ENCODE data around the gene PTPRN2.

The PTPRN2 gene

GRCh38 chr7:157774495-157774894, 813.1 kb downstream of the PTPRN2 start:
- Histone ChIP-seq H3K18ac (ENCODE audit: low read length) (no peak overlapping the region), H3K4me3 (ENCODE audit: low read length) (no peak overlapping the region), H3K79me2 (ENCODE audit: control insufficient read depth, insufficient read depth, low read length) (no peaks in the 10 kb centered on the region), H2BK5ac (ENCODE audit: low read length) (no peak overlapping the region), H3K56ac (ENCODE audit: low read length) (no peak overlapping the region), H4K5ac (ENCODE audit: low read length) (no peak overlapping the region), H3K79me1 (ENCODE audit: low read length) (no peaks in the 10 kb centered on the region), H3K9ac (ENCODE audit: low read length) (no peak overlapping the region), H3K27ac (ENCODE audit: low read depth, low read length) (no peak overlapping the region), H3K4me2 (ENCODE audit: low read length) (no peak overlapping the region), H4K8ac (ENCODE audit: low read depth, low read length) (no peak overlapping the region), H3K27me3 (ENCODE audit: insufficient read depth, low read length, poor library complexity) (no peaks in the 10 kb centered on the region), H2BK120ac (ENCODE audit: low read depth, low read length) (no peak overlapping the region), H3K4ac (ENCODE audit: low read depth, low read length) (no peak overlapping the region), H3K4me1 (ENCODE audit: control insufficient read depth, low read depth, low read length) (no peaks in the 10 kb centered on the region), H3K23ac (ENCODE audit: low read length) (no peak overlapping the region), H2AK5ac (ENCODE audit: low read length) (no peak overlapping the region), H2BK15ac (replicated peaks; ENCODE audit: low read depth) (no peak overlapping the region), H3K36me3 (ENCODE audit: control insufficient read depth, insufficient read depth, low read length) (no peaks in the 10 kb centered on the region)
- DNase-seq = no peak
- no CpG with 5 or more reads among the region's 11 CpGs for WGBS (ENCODE audit: extremely low coverage, insufficient coverage, low lambda C conversion rate)

- no peaks in the 10 kb centered on the region for H3K4me1 ChIP-seq (ENCODE audit: control insufficient read depth, low read depth, low read length)
- H3K27ac ChIP-seq (ENCODE audit: low read depth, low read length) = no peak overlapping the region
- H4K5ac ChIP-seq (ENCODE audit: low read length) = no peak overlapping the region
- no peak overlapping the region for H3K56ac ChIP-seq (ENCODE audit: low read length)
- no peak overlapping the region for H2BK5ac ChIP-seq (ENCODE audit: low read length)
- DNase-seq = no peak
- no peak overlapping the region for H2BK120ac ChIP-seq (ENCODE audit: low read depth, low read length)
- H3K79me2 ChIP-seq (ENCODE audit: control insufficient read depth, insufficient read depth, low read length) = no peaks in the 10 kb centered on the region
- no CpG with 5 or more reads among the region's 9 CpGs for WGBS (ENCODE audit: extremely low coverage, insufficient coverage, low lambda C conversion rate)
- H4K8ac ChIP-seq (ENCODE audit: low read depth, low read length) = no peak overlapping the region
- H3K23ac ChIP-seq (ENCODE audit: low read length) = no peak overlapping the region
- H3K36me3 ChIP-seq (ENCODE audit: control insufficient read depth, insufficient read depth, low read length) = no peaks in the 10 kb centered on the region
- H3K79me1 ChIP-seq (ENCODE audit: low read length) = no peaks in the 10 kb centered on the region
- H2BK15ac ChIP-seq (replicated peaks; ENCODE audit: low read depth) = no peak overlapping the region
- H3K18ac ChIP-seq (ENCODE audit: low read length) = no peak overlapping the region
- H3K27me3 ChIP-seq (ENCODE audit: insufficient read depth, low read length, poor library complexity) = no peaks in the 10 kb centered on the region
- no peak overlapping the region for H3K4me2 ChIP-seq (ENCODE audit: low read length)
- H3K4ac ChIP-seq (ENCODE audit: low read depth, low read length) = no peak overlapping the region
- H2AK5ac ChIP-seq (ENCODE audit: low read length) = no peak overlapping the region
- H3K4me3 ChIP-seq (ENCODE audit: low read length) = no peak overlapping the region
- H3K9ac ChIP-seq (ENCODE audit: low read length) = no peak overlapping the region
Measured at GRCh38 chr7:157773361-157773760, 814.3 kb downstream of the PTPRN2 start.

GRCh38 chr7:157772486-157773130, 815.0 kb downstream of the PTPRN2 start:
- H2BK5ac ChIP-seq (ENCODE audit: low read length) = no peak overlapping the region
- no peak for DNase-seq
- H2BK120ac ChIP-seq (ENCODE audit: low read depth, low read length) = no peak overlapping the region
- no peak overlapping the region for H3K4me2 ChIP-seq (ENCODE audit: low read length)
- no peaks in the 10 kb centered on the region for H3K79me1 ChIP-seq (ENCODE audit: low read length)
- no peaks in the 10 kb centered on the region for H3K36me3 ChIP-seq (ENCODE audit: control insufficient read depth, insufficient read depth, low read length)
- no CpG with 5 or more reads among the region's 21 CpGs for WGBS (ENCODE audit: extremely low coverage, insufficient coverage, low lambda C conversion rate)
- no peaks in the 10 kb centered on the region for H3K27me3 ChIP-seq (ENCODE audit: insufficient read depth, low read length, poor library complexity)
- no peak overlapping the region for H4K8ac ChIP-seq (ENCODE audit: low read depth, low read length)
- H3K79me2 ChIP-seq (ENCODE audit: control insufficient read depth, insufficient read depth, low read length) = no peaks in the 10 kb centered on the region
- no peak overlapping the region for H3K4me3 ChIP-seq (ENCODE audit: low read length)
- H4K5ac ChIP-seq (ENCODE audit: low read length) = no peak overlapping the region
- H3K4me1 ChIP-seq (ENCODE audit: control insufficient read depth, low read depth, low read length) = no peaks in the 10 kb centered on the region
- H3K9ac ChIP-seq (ENCODE audit: low read length) = no peak overlapping the region
- H3K4ac ChIP-seq (ENCODE audit: low read depth, low read length) = no peak overlapping the region
- H3K18ac ChIP-seq (ENCODE audit: low read length) = no peak overlapping the region
- no peak overlapping the region for H3K23ac ChIP-seq (ENCODE audit: low read length)
- H3K56ac ChIP-seq (ENCODE audit: low read length) = no peak overlapping the region
- no peak overlapping the region for H2AK5ac ChIP-seq (ENCODE audit: low read length)
- H2BK15ac ChIP-seq (replicated peaks; ENCODE audit: low read depth) = no peak overlapping the region
- H3K27ac ChIP-seq (ENCODE audit: low read depth, low read length) = no peak overlapping the region

GRCh38 chr7:157771689-157772088, 815.9 kb downstream of the PTPRN2 start:
- Histone ChIP-seq H3K27me3 (ENCODE audit: insufficient read depth, low read length, poor library complexity) (no peaks in the 10 kb centered on the region), H3K79me1 (ENCODE audit: low read length) (no peaks in the 10 kb centered on the region), H3K4me3 (ENCODE audit: low read length) (no peak overlapping the region)

GRCh38 chr7:157770716-157771320, 816.8 kb downstream of the PTPRN2 start:
- Histone ChIP-seq H2BK15ac (replicated peaks; ENCODE audit: low read depth) (no peak overlapping the region), H2AK5ac (ENCODE audit: low read length) (no peak overlapping the region), H3K27me3 (ENCODE audit: insufficient read depth, low read length, poor library complexity) (no peaks in the 10 kb centered on the region), H3K27ac (ENCODE audit: low read depth, low read length) (no peak overlapping the region), H2BK5ac (ENCODE audit: low read length) (no peak overlapping the region), H4K8ac (ENCODE audit: low read depth, low read length) (no peak overlapping the region), H3K23ac (ENCODE audit: low read length) (no peak overlapping the region), H3K79me1 (ENCODE audit: low read length) (no peaks in the 10 kb centered on the region), H3K18ac (ENCODE audit: low read length) (no peak overlapping the region), H2BK120ac (ENCODE audit: low read depth, low read length) (no peak overlapping the region), H3K56ac (ENCODE audit: low read length) (no peak overlapping the region), H3K4me2 (ENCODE audit: low read length) (no peak overlapping the region), H3K79me2 (ENCODE audit: control insufficient read depth, insufficient read depth, low read length) (no peaks in the 10 kb centered on the region), H3K4ac (ENCODE audit: low read depth, low read length) (no peak overlapping the region), H3K9ac (ENCODE audit: low read length) (no peak overlapping the region), H3K4me1 (ENCODE audit: control insufficient read depth, low read depth, low read length) (no peaks in the 10 kb centered on the region), H3K36me3 (ENCODE audit: control insufficient read depth, insufficient read depth, low read length) (no peaks in the 10 kb centered on the region), H3K4me3 (ENCODE audit: low read length) (no peak overlapping the region), H4K5ac (ENCODE audit: low read length) (no peak overlapping the region)
- no CpG with 5 or more reads among the region's 13 CpGs for WGBS (ENCODE audit: extremely low coverage, insufficient coverage, low lambda C conversion rate)
- no peak for DNase-seq

More at GRCh38 chr7:157771689-157772088, 815.9 kb downstream of the PTPRN2 start:
- no peak overlapping the region for H2BK120ac ChIP-seq (ENCODE audit: low read depth, low read length)
- no peak overlapping the region for H4K5ac ChIP-seq (ENCODE audit: low read length)
- no peaks in the 10 kb centered on the region for H3K36me3 ChIP-seq (ENCODE audit: control insufficient read depth, insufficient read depth, low read length)
- no peak overlapping the region for H2BK15ac ChIP-seq (replicated peaks; ENCODE audit: low read depth)
- no peak overlapping the region for H3K18ac ChIP-seq (ENCODE audit: low read length)
- H3K9ac ChIP-seq (ENCODE audit: low read length) = no peak overlapping the region
- WGBS (ENCODE audit: extremely low coverage, insufficient coverage, low lambda C conversion rate) = no CpG with 5 or more reads among the region's 6 CpGs
- no peak overlapping the region for H2BK5ac ChIP-seq (ENCODE audit: low read length)
- DNase-seq = no peak
- H3K79me2 ChIP-seq (ENCODE audit: control insufficient read depth, insufficient read depth, low read length) = no peaks in the 10 kb centered on the region
- H3K27ac ChIP-seq (ENCODE audit: low read depth, low read length) = no peak overlapping the region
- H3K4ac ChIP-seq (ENCODE audit: low read depth, low read length) = no peak overlapping the region
- H3K56ac ChIP-seq (ENCODE audit: low read length) = no peak overlapping the region
- no peaks in the 10 kb centered on the region for H3K4me1 ChIP-seq (ENCODE audit: control insufficient read depth, low read depth, low read length)
- no peak overlapping the region for H2AK5ac ChIP-seq (ENCODE audit: low read length)
- H3K4me2 ChIP-seq (ENCODE audit: low read length) = no peak overlapping the region
- H3K23ac ChIP-seq (ENCODE audit: low read length) = no peak overlapping the region
- H4K8ac ChIP-seq (ENCODE audit: low read depth, low read length) = no peak overlapping the region
